Tibial nerve (tissue), 4 donors: ENCODE measurements around the gene ZNF534. TPM values are rescaled to one million over a fixed set of nuclear protein-coding genes. Genes with fewer than 3 reads are reported as not detected.

Experiments used
- small RNA-seq: library from RNA; depleted of rRNA; stranded (forward); fragments of <200 nt; gene quantifications from one replicate; pipeline ENCODE3, GENCODE V24; 2016
- total RNA-seq, 4 donors: library from RNA; depleted of rRNA; stranded (reverse); fragments of >200 nt; gene quantifications; one replicate each; pipeline ENCODE4 v1.1.0, GENCODE V29; 2016

ZNF534 gene
- total RNA-seq, 4 donors from 2014 or later = 0.66 to 8.4 (median 1.9) TPM; not detected in 1

Small RNAs within 50 kb of the gene (small RNA-seq; reads per million reads assigned to genes)
- not detected for gene AC010332.1

Other genes with a start within 250 kb of the ZNF534 start
- 100 to 1,000 TPM; 145 to 176 (median 166) TPM for gene PPP2R1A, start 239.1 kb upstream of the ZNF534 start, total RNA-seq
- gene ZNF766, start 159.6 kb upstream of the ZNF534 start, total RNA-seq = 10 to 100 TPM in 1 of 4 donors, 1 to 10 TPM in 3; 7.7 to 11.4 (median 9.0) TPM
- gene ZNF480, start 132.0 kb upstream of the ZNF534 start, total RNA-seq = 10 to 100 TPM in 1 of 4 donors, 1 to 10 TPM in 3; 3.3 to 11.8 (median 6.4) TPM
- gene ZNF610, start 92.9 kb upstream of the ZNF534 start, total RNA-seq = 1 to 10 TPM; 2.7 to 7.2 (median 3.3) TPM
- 10 to 100 TPM; 15.6 to 43.5 (median 20.9) TPM for gene ZNF880, start 59.2 kb upstream of the ZNF534 start, total RNA-seq
- gene ZNF528, start 31.3 kb upstream of the ZNF534 start, total RNA-seq = 10 to 100 TPM; 26.2 to 34.8 (median 30.7) TPM
- gene ZNF578, start 24.4 kb downstream of the ZNF534 start, total RNA-seq = 1 to 10 TPM in 2 of 4 donors, under 1 TPM in 1, not detected in 1; 0.98 to 2.9 (median 2.1) TPM
- 10 to 100 TPM; 16.3 to 42.6 (median 21.3) TPM for gene ZNF808, start 98.5 kb downstream of the ZNF534 start, total RNA-seq
- gene ZNF701, start 141.1 kb downstream of the ZNF534 start, total RNA-seq = 10 to 100 TPM; 12.8 to 28.4 (median 17.9) TPM
- 10 to 100 TPM; 73.4 to 92.6 (median 81.7) TPM for gene ZNF83, start 209.2 kb downstream of the ZNF534 start, total RNA-seq